Gastrocnemius medialis (tissue), 4 donors: Measurements from ENCODE around the gene LSM14A. TPM values are rescaled to one million over a fixed set of nuclear protein-coding genes. Genes with fewer than 3 reads are reported as not detected.
A peak's percentile ranks its signal among the peaks of the same experiment; 100 is the strongest.

ENCODE experiments used
- ATAC-seq, 2 donors: fragments of 150-250 bp; one replicate each; pipeline ENCODE4 v1.9.1; 2016
- DNase-seq, 2 donors: peaks; one replicate each; pipeline ENCODE4 v3.0.0-alpha.2; 2019
- H3K27ac ChIP-seq, 4 donors: fragments of 200-600 bp; sonication (generic); 1 replicate in 1 of 4; 2 replicates in 3 of 4; pipeline ENCODE4 v1.5.1; 2016 to 2018; ENCODE audit warnings: mild to moderate bottlenecking in 2 of 4, moderate library complexity in 1 of 4
- H3K27me3 ChIP-seq, 3 donors: fragments of 200-600 bp; sonication (generic) in 2 of 3; 1 replicate in 1 of 3; 2 replicates in 2 of 3; pipeline versions ENCODE4 v1.5.1 to v1.6.0; 2016 to 2019; ENCODE audit warnings: mild to moderate bottlenecking in 1 of 3, moderate library complexity in 1 of 3
- H3K36me3 ChIP-seq, 2 donors: fragments of 200-600 bp; sonication (generic) in 1 of 2; one replicate each; pipeline ENCODE4 v1.5.1; 2017 to 2018
- H3K4me1 ChIP-seq, 2 donors: fragments of 200-600 bp; sonication (generic) in 1 of 2; one replicate each; pipeline ENCODE4 v1.5.1; 2016 to 2017; ENCODE audit warnings: mild to moderate bottlenecking in 2 of 2
- H3K4me3 ChIP-seq, 4 donors: fragments of 200-600 bp; sonication (generic) in 3 of 4; 1 replicate in 1 of 4; 2 replicates in 3 of 4; pipeline ENCODE4 v1.5.1; 2016 to 2019; ENCODE audit warnings: mild to moderate bottlenecking in 2 of 4
- H3K9me3 ChIP-seq, 3 donors: fragments of 200-600 bp; sonication (generic) in 2 of 3; 1 replicate in 1 of 3; 2 replicates in 2 of 3; pipeline ENCODE4 v1.5.1; 2016 to 2019
- POLR2A ChIP-seq, 2 donors: fragments of 450-650 bp; IDR thresholded peaks; one replicate each; pipeline ENCODE4 v1.6.1; 2017; ENCODE audit warnings: antibody characterized with exemption in 2 of 2, mild to moderate bottlenecking in 2 of 2, moderate library complexity in 2 of 2
- in situ Hi-C, 4 donors: fragments of 200-750 bp; cut with MboI; loops; one replicate each; pipeline versions ENCODE4 v1.15.0 to v1.8.0; 2017; ENCODE audit warnings: low sequenced_read_pairs in 4 of 4
- intact Hi-C: fragments of 100-400 bp; cut with DNase I; formaldehyde crosslinking; loops from one replicate; pipeline ENCODE4 v1.15.1; 2023; ENCODE audit warnings: low total_unique reads
- total RNA-seq, 4 donors: library from RNA; depleted of rRNA; stranded (reverse); fragments of >200 nt; gene quantifications; one replicate each; pipeline versions ENCODE4 v1.1.0 to v1.2.3, GENCODE V29; 2016
- TF ChIP-seq, protein P1 (sequence below), 5 experiments: fragments of 450-650 bp in 3 of 5; fragments of 200-600 bp in 2 of 5; sonication (generic) in 2 of 5; IDR thresholded peaks in 4 of 5; conservative IDR thresholded peaks in 1 of 5; 1 replicate in 4 of 5; 2 replicates in 1 of 5; pipeline ENCODE4 v1.5.1; 2016 to 2019; ENCODE audit warnings: antibody characterized with exemption in 5 of 5, mild to moderate bottlenecking in 3 of 5, moderate library complexity in 3 of 5

Gene LSM14A
- total RNA-seq, 4 donors from 2014 or later, result 104 to 120 (median 115) TPM

DNA sequence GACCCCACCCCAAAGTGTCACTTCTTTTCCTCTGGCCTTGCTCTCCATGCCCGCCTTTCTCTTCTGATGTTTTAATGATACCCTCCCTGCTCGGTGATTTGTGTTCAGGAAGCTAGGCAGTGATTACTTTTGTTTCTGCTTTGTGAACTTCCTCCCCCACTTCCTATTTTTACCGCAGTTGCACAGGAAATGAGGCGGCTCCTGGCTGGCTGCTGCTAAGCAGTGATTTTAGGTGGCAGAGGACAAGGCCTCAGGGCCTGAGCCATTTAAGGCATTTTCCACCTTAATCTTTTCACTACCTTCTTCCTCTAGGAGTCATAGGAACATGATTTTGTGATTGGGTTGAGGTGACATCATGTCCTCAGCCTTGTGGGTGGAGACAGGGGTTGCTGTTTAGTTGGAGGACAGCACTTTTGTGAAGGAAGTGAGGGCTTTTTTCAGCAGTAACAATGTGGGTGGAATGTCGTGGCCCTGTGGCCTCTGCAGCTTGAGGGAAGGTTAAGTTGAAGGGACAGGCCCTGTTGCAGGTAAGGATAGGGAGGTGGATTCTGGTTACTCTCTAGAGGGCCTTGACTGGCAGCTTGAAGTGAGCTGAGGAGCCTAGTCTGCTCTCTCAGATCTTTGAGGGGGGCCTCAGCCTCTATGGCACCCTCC lies 97.8 kb downstream of the LSM14A start:
- in situ Hi-C loops, result no loop called here
- H3K9me3 ChIP-seq, result no peaks in the 10 kb centered on the region
- H3K27me3 ChIP-seq, result no peaks in the 10 kb centered on the region
- peak; percentile 27 to 37 for DNase-seq
- peak; percentile 28 to 65 for TF ChIP-seq POLR2A (IDR thresholded peaks at IDR 0.05)
- TF ChIP-seq, protein P1, sequence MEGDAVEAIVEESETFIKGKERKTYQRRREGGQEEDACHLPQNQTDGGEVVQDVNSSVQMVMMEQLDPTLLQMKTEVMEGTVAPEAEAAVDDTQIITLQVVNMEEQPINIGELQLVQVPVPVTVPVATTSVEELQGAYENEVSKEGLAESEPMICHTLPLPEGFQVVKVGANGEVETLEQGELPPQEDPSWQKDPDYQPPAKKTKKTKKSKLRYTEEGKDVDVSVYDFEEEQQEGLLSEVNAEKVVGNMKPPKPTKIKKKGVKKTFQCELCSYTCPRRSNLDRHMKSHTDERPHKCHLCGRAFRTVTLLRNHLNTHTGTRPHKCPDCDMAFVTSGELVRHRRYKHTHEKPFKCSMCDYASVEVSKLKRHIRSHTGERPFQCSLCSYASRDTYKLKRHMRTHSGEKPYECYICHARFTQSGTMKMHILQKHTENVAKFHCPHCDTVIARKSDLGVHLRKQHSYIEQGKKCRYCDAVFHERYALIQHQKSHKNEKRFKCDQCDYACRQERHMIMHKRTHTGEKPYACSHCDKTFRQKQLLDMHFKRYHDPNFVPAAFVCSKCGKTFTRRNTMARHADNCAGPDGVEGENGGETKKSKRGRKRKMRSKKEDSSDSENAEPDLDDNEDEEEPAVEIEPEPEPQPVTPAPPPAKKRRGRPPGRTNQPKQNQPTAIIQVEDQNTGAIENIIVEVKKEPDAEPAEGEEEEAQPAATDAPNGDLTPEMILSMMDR (IDR thresholded peaks at IDR 0.05 in 4 of 5, conservative IDR thresholded peaks at IDR 0.05 in 1 of 5), result no peak
- H3K4me1 ChIP-seq, result peaks cover 67% of the 10 kb centered on the region in 2 donors
- H3K36me3 ChIP-seq, result no peaks in the 10 kb centered on the region
- H3K27ac ChIP-seq, result peak overlapping the region; percentile 74 to 84 (median 82)
- ATAC-seq, result peak; percentile 64 to 70
- H3K4me3 ChIP-seq, result peak overlapping the region in 3 of 4 donors; percentile 4 to 29 (median 5)
- intact Hi-C loops, result loop anchor here (10.0 kb wide), 1 partner anchor 405 kb away; the partner anchor contains the start of genes SCGB2B2 and ZNF302

DNA sequence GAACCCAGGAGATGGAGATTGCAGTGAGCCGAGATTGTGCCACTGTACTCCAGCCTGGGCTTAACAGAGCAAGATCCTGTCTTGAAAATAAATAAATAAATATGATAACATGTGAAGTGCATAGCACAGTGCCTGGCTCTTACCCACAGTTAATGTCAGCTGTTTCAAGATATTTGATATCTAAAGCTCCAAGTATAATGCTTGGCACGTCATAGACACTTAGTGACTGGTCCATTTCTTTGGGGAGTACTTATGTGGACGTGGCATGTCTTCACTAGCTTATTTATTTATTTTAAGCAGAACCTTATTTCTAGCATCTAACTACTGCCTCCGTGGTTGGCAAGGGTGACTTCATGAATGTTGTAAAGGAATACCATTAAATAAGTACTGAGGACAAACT lies 100.8 kb downstream of the LSM14A start:
- in situ Hi-C loops, result no loop called here
- H3K9me3 ChIP-seq, result no peaks in the 10 kb centered on the region
- intact Hi-C loops, result no loop called here
- H3K4me3 ChIP-seq, result no peak overlapping the region
- no peaks in the 10 kb centered on the region for H3K36me3 ChIP-seq
- H3K27ac ChIP-seq, result peak overlapping the region; percentile 74 to 84 (median 82)
- peak in 1 of 2 donors; percentile 48 for ATAC-seq
- no peak for DNase-seq
- H3K4me1 ChIP-seq, result peaks cover 66 to 74% of the 10 kb centered on the region in 2 donors
- H3K27me3 ChIP-seq, result no peaks in the 10 kb centered on the region
- no peak for TF ChIP-seq POLR2A (IDR thresholded peaks at IDR 0.05)
- TF ChIP-seq, protein P1 (IDR thresholded peaks at IDR 0.05 in 4 of 5, conservative IDR thresholded peaks at IDR 0.05 in 1 of 5), result no peak

DNA sequence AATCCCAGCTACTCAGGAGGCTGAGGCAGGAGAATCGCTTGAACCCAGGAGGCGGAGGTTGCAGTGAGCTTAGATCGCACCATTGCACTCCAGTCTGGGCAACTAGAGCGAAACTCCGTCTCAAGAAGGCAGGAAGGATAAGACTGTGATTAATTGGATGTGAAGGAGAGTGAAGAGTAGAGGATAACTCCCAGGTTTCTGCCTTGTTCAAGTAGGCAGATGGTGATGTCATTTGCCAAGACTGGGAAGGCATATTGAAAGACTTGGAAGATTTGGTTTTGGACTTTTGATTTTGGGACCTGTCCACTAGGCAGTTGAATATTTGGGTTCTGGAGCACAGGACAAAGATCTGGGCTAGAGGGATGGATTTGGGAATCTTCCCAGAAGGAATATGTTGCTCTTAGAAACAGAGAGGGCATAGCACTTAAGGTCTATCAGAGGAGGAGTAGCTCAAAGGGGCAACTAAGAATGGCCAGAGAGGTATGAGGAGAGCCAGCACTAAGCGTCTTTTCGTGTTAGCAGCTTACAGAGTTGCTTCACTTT lies 102.1 kb downstream of the LSM14A start:
- no peaks in the 10 kb centered on the region for H3K27me3 ChIP-seq
- in situ Hi-C loops, result no loop called here
- no peaks in the 10 kb centered on the region for H3K36me3 ChIP-seq
- H3K9me3 ChIP-seq, result no peaks in the 10 kb centered on the region
- intact Hi-C loops, result no loop called here
- peaks cover 60 to 69% of the 10 kb centered on the region in 2 donors for H3K4me1 ChIP-seq
- TF ChIP-seq POLR2A (IDR thresholded peaks at IDR 0.05), result no peak
- TF ChIP-seq, protein P1 (IDR thresholded peaks at IDR 0.05 in 4 of 5, conservative IDR thresholded peaks at IDR 0.05 in 1 of 5), result no peak
- DNase-seq (no peak), ATAC-seq (no peak)
- H3K27ac ChIP-seq, result peak overlapping the region; percentile 74 to 84 (median 82)
- H3K4me3 ChIP-seq, result no peak overlapping the region

DNA sequence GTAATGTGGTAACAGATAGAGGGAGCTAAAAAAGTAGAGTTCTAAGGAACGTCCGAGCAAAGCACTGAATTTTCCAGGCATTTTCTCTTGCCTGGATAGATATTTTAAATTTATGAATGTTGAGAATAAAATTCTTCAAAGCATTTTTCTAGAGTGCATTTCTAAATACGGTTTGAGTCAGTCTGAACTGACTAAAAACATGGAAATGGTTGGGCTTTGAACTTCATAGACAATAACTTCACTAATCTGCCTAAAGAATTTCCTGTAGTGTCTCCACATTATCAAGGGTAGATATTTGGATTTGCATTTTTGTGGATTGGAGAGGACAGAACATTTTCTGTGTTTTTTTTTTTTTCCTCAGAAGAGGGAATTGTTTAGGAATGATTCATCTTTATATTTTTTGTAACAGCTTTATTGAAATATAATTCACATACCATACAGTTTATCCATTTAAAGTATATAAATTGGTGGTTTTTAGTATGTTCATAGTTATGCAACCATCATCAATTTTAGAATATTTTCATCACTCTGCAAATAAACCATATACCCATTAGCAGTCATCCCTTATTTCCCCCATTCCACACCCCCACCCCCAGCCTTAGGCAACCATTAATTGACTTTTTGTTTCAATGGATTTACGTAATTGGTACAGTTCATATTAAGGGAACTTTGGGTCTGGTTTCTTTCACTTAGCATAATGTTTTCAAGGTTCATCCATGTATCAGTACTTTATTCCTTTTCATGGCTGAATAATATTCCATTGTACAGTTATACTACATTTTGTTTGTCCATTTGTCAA lies 102.7 kb downstream of the LSM14A start:
- Histone ChIP-seq H3K27ac (peak overlapping the region in 3 of 4 donors; percentile 81 to 84 (median 82)), H3K27me3 (no peaks in the 10 kb centered on the region), H3K4me3 (no peak overlapping the region), H3K36me3 (no peaks in the 10 kb centered on the region), H3K9me3 (no peaks in the 10 kb centered on the region), H3K4me1 (peaks cover 55 to 63% of the 10 kb centered on the region in 2 donors)
- ATAC-seq, result no peak
- intact Hi-C loops (no loop called here), in situ Hi-C loops (no loop called here)
- TF ChIP-seq, protein P1 (IDR thresholded peaks at IDR 0.05 in 4 of 5, conservative IDR thresholded peaks at IDR 0.05 in 1 of 5), result no peak
- no peak for TF ChIP-seq POLR2A (IDR thresholded peaks at IDR 0.05)
- no peak for DNase-seq
